NT2/D1 (cell line): ENCODE measurements around the gene MCTP1.

Experiments
- SUZ12 ChIP-seq: IDR thresholded peaks from 2 replicates; pipeline ENCODE4 v1.6.1; 2011; ENCODE audit not compliant: insufficient read length, insufficient read depth; ENCODE audit errors: extremely low read depth
- YY1 ChIP-seq: IDR thresholded peaks from 2 replicates; pipeline ENCODE4 v1.6.1; 2011; ENCODE audit not compliant: insufficient read length, insufficient read depth
- ZNF274 ChIP-seq: IDR thresholded peaks from 2 replicates; pipeline ENCODE4 v1.6.1; 2011; ENCODE audit warnings: mild to moderate bottlenecking, low read depth, low read length

GRCh38 chr5:94675965-94676618 is 608.8 kb downstream of the MCTP1 start:
- TF ChIP-seq YY1 (no peak), ZNF274 (no peak), SUZ12 (no peak)
